DOHH2 (cell line): ENCODE data around the gene CCNB1IP1.
A peak's percentile ranks its signal among the peaks of the same experiment; 100 is the strongest.

Source experiments
- H3F3A ChIP-seq: fragments of 200-600 bp; sonication (generic), shearing (Covaris generic); 2 replicates; pipeline ENCODE4 v1.6.0; 2016; ENCODE audit warnings: antibody characterized with exemption, mild to moderate bottlenecking; ENCODE audit not compliant: control insufficient read depth, insufficient read depth
- H3K27ac ChIP-seq: fragments of 200-600 bp; sonication (generic); 2 replicates; pipeline ENCODE4 v1.5.1; 2014; ENCODE audit warnings: low read depth, mild to moderate bottlenecking, low read length, moderate library complexity
- H3K27me3 ChIP-seq: fragments of 200-600 bp; sonication (generic); 2 replicates; pipeline ENCODE4 v1.6.1; 2014; ENCODE audit warnings: mild to moderate bottlenecking, low read length, mixed read lengths; ENCODE audit not compliant: control insufficient read depth
- H3K36me3 ChIP-seq: fragments of 200-600 bp; sonication (generic); 2 replicates; pipeline ENCODE4 v1.6.1; 2014; ENCODE audit warnings: mild to moderate bottlenecking, low read length, moderate library complexity, mixed read lengths; ENCODE audit not compliant: control insufficient read depth
- H3K4me1 ChIP-seq: fragments of 200-600 bp; sonication (generic); 2 replicates; pipeline ENCODE4 v1.6.1; 2014; ENCODE audit warnings: mild to moderate bottlenecking, low read length, mixed read lengths; ENCODE audit not compliant: control insufficient read depth
- H3K4me2 ChIP-seq: fragments of 200-600 bp; sonication (generic); 2 replicates; pipeline ENCODE4 v1.6.0; 2014; ENCODE audit warnings: mild to moderate bottlenecking, low read length, moderate library complexity
- H3K4me3 ChIP-seq: fragments of 200-600 bp; sonication (generic); 2 replicates; pipeline ENCODE4 v1.5.1; 2014; ENCODE audit warnings: mild to moderate bottlenecking, low read length, mixed read lengths
- H3K79me2 ChIP-seq: fragments of 200-600 bp; sonication (generic); 2 replicates; pipeline ENCODE4 v1.6.1; 2014; ENCODE audit warnings: mild to moderate bottlenecking, low read length, mixed read lengths; ENCODE audit not compliant: control insufficient read depth
- H3K9me2 ChIP-seq: fragments of 200-600 bp; sonication (generic); replicated peaks from 2 replicates; pipeline ENCODE4 v1.6.1; 2014; ENCODE audit warnings: mild to moderate bottlenecking, low read length, mixed read lengths; ENCODE audit not compliant: control insufficient read depth
- H3K9me3 ChIP-seq: fragments of 200-600 bp; sonication (generic); 2 replicates; pipeline ENCODE4 v1.6.1; 2014; ENCODE audit warnings: antibody characterized with exemption, low read length, mixed read lengths; ENCODE audit not compliant: control insufficient read depth, insufficient read depth
- H4K20me1 ChIP-seq: fragments of 200-600 bp; sonication (generic); 2 replicates; pipeline ENCODE4 v1.6.0; 2014; ENCODE audit warnings: low read depth, mild to moderate bottlenecking, antibody characterized with exemption, low read length, moderate library complexity; ENCODE audit not compliant: control insufficient read depth, insufficient read depth
- EZH2phosphoT487 ChIP-seq: fragments of 200-600 bp; sonication (generic); IDR thresholded peaks from 2 replicates; pipeline ENCODE4 v1.6.1; 2017; ENCODE audit warnings: borderline replicate concordance, mild to moderate bottlenecking, antibody characterized with exemption, low read length, moderate library complexity, mixed read lengths
- TF ChIP-seq, protein P1 (sequence below): fragments of 200-600 bp; sonication (generic); IDR thresholded peaks from one replicate; pipeline ENCODE4 v1.5.1; 2014; ENCODE audit warnings: antibody characterized with exemption, mild to moderate bottlenecking, low read depth, low read length; ENCODE audit not compliant: poor library complexity, severe bottlenecking

The CCNB1IP1 gene

DNA sequence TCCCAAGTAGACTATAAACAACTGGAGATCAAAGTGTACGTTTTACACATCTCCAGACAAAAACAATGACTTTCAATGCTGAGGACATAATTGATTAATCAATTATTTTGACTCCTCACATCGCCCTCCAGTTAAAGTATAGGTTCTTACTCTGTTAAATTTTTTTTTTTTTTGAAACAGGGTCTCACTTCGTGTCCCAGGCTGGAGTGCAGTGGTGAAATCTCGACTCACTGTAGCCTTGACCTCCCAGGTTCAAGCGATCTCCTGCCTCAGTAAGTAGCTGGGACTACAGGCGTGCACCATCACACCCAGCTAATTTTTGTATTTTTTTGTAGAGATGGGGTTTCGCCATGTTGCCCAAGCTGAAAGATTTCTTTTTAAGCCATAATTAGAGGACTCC, 938 bp upstream of the CCNB1IP1 start:
- Histone ChIP-seq H4K20me1 (peaks cover 6% of the 10 kb centered on the region; the same call in 1 of the 2 replicates), H3K4me3 (peak overlapping the region; percentile 97), H3F3A (peaks cover 22% of the 10 kb centered on the region), H3K9me3 (no peaks in the 10 kb centered on the region), H3K27me3 (no peaks in the 10 kb centered on the region), H3K4me1 (peaks cover 46% of the 10 kb centered on the region), H3K4me2 (peak overlapping the region; percentile 98), H3K9me2 (no peaks in the 10 kb centered on the region), H3K27ac (peak overlapping the region; percentile 83), H3K79me2 (peaks cover 51% of the 10 kb centered on the region), H3K36me3 (peaks cover 34% of the 10 kb centered on the region)
- TF ChIP-seq, protein P1, sequence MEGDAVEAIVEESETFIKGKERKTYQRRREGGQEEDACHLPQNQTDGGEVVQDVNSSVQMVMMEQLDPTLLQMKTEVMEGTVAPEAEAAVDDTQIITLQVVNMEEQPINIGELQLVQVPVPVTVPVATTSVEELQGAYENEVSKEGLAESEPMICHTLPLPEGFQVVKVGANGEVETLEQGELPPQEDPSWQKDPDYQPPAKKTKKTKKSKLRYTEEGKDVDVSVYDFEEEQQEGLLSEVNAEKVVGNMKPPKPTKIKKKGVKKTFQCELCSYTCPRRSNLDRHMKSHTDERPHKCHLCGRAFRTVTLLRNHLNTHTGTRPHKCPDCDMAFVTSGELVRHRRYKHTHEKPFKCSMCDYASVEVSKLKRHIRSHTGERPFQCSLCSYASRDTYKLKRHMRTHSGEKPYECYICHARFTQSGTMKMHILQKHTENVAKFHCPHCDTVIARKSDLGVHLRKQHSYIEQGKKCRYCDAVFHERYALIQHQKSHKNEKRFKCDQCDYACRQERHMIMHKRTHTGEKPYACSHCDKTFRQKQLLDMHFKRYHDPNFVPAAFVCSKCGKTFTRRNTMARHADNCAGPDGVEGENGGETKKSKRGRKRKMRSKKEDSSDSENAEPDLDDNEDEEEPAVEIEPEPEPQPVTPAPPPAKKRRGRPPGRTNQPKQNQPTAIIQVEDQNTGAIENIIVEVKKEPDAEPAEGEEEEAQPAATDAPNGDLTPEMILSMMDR: no peak
- TF ChIP-seq EZH2phosphoT487: no peak

DNA sequence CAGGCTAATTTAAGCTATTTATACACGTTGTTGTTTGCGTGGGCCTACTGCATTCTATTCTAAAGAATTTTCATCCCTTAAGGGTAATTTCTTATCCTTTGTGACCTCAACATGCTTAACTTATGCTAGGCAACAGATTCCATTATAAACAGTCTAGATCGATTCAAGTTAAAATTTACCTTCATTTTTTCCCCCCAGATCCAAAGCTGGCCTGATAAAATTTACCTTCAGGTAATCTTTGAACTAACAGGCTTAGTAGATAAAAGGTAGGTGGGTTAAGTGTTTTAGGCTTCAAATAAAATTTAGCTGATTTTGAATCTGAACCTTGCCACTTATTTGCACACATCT, 389 bp upstream of the CCNB1IP1 start:
- Histone ChIP-seq H3F3A (peaks cover 24% of the 10 kb centered on the region), H3K4me2 (peak overlapping the region; percentile 98), H3K79me2 (peaks cover 56% of the 10 kb centered on the region), H3K36me3 (peaks cover 39% of the 10 kb centered on the region), H3K9me2 (no peaks in the 10 kb centered on the region), H3K4me1 (peaks cover 51% of the 10 kb centered on the region), H3K9me3 (no peaks in the 10 kb centered on the region), H4K20me1 (peaks cover 6% of the 10 kb centered on the region; the same call in 1 of the 2 replicates), H3K27ac (peak overlapping the region; percentile 83), H3K27me3 (no peaks in the 10 kb centered on the region), H3K4me3 (peak overlapping the region; percentile 97)
- TF ChIP-seq, protein P1: no peak

DNA sequence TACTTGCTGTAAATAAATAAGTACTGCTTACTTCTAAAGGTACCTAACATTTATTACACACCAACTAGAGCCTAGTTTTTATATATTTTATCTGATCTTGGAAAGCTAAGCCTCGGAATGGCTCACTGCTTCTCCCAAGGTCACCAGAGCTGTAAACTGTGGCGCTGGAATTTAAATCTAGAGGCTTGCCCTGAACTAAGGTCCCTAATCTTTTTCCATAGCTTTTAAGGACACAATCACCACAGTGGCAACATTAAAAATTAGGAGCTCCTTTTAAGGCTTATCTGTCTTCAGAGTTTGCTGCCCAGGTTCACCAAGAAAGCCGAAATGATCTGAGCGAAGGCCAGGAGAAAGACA, 670 bp downstream of the CCNB1IP1 start:
- Histone ChIP-seq H3K4me2 (peak overlapping the region; percentile 98), H3K4me1 (peaks cover 59% of the 10 kb centered on the region), H3K27me3 (no peaks in the 10 kb centered on the region), H3K9me2 (no peaks in the 10 kb centered on the region), H3K9me3 (no peaks in the 10 kb centered on the region), H3K36me3 (peaks cover 49% of the 10 kb centered on the region), H3F3A (peaks cover 35% of the 10 kb centered on the region), H4K20me1 (peaks cover 6% of the 10 kb centered on the region; the same call in 1 of the 2 replicates), H3K27ac (peak overlapping the region; percentile 83), H3K79me2 (peaks cover 66% of the 10 kb centered on the region), H3K4me3 (peak overlapping the region; percentile 97)
- TF ChIP-seq EZH2phosphoT487: no peak
- TF ChIP-seq, protein P1: no peak
